A673 (cell line): ENCODE results near the gene DNAH14. TPM values are rescaled to one million over a fixed set of nuclear protein-coding genes. Genes with fewer than 3 reads are reported as not detected.
"Not testable (repeated sequence)": the region's sequence is repeated elsewhere in the genome, so short reads cannot be mapped to it uniquely, and the experiment has no call there.

Experiments
- BruUV-seq: library from RNA; stranded (reverse); fragments of 400-500 nt; replicated peaks from 2 replicates; lab custom pipeline; 2021; lab: Mats Ljungman, UMichigan
- CTCF ChIA-PET: fragments of 300-600 bp; sonication (Branson Sonifier 250); formaldehyde crosslinking; loops from one replicate; lab custom pipeline; 2022; ENCODE audit warnings: antibody characterized with exemption; lab: Charles Lee
- POLR2A ChIA-PET: fragments of 300-600 bp; sonication (Branson Sonifier 250); formaldehyde crosslinking; loops from one replicate; lab custom pipeline; 2022; ENCODE audit warnings: antibody characterized with exemption; ENCODE audit not compliant: low non-redundant PET; lab: Charles Lee
- DNase-seq: peaks from one replicate; pipeline ENCODE4 v3.0.0-alpha.2; 2015; ENCODE audit warnings: low spot score
- H3K27ac ChIP-seq: fragments of 200-600 bp; sonication (generic); 2 replicates; pipeline ENCODE4 v1.5.1; 2016; ENCODE audit warnings: mixed run types, low read depth, mild to moderate bottlenecking, mixed read lengths, antibody characterized with exemption, low read length; ENCODE audit not compliant: poor library complexity, severe bottlenecking
- H3K27me3 ChIP-seq: fragments of 200-600 bp; sonication (generic); replicated peaks from 2 replicates; pipeline ENCODE4 v1.6.1; 2017; ENCODE audit warnings: mixed run types, low read depth, mild to moderate bottlenecking, mixed read lengths, antibody characterized with exemption, low read length; ENCODE audit not compliant: insufficient read depth, poor library complexity
- H3K36me3 ChIP-seq: fragments of 200-600 bp; sonication (generic); 2 replicates; pipeline ENCODE4 v1.6.1; 2016; ENCODE audit warnings: mixed run types, mild to moderate bottlenecking, mixed read lengths, antibody characterized with exemption, low read length; ENCODE audit not compliant: insufficient read depth, poor library complexity, severe bottlenecking
- H3K4me1 ChIP-seq: fragments of 200-600 bp; sonication (generic); 2 replicates; pipeline ENCODE4 v1.6.1; 2017; ENCODE audit warnings: mixed run types, mild to moderate bottlenecking, mixed read lengths, antibody characterized with exemption, low read length; ENCODE audit not compliant: insufficient read depth, poor library complexity, severe bottlenecking
- H3K4me3 ChIP-seq: fragments of 200-600 bp; sonication (generic); 2 replicates; pipeline ENCODE4 v1.5.1; 2016; ENCODE audit warnings: low read depth, mixed run types, mild to moderate bottlenecking, mixed read lengths, low read length; ENCODE audit not compliant: poor library complexity, severe bottlenecking
- H3K9me3 ChIP-seq: fragments of 200-600 bp; sonication (generic); 2 replicates; pipeline ENCODE4 v1.6.1; 2016; ENCODE audit warnings: mixed run types, low read depth, mild to moderate bottlenecking, mixed read lengths, antibody characterized with exemption, low read length; ENCODE audit not compliant: poor library complexity, severe bottlenecking
- CTCF ChIP-seq: fragments of 300-800, 200-600 bp; sonication (generic); conservative IDR thresholded peaks from 2 replicates; pipeline ENCODE4 v1.5.1; 2017; ENCODE audit warnings: low read depth, mild to moderate bottlenecking, antibody characterized with exemption, low read length, moderate library complexity, mixed read lengths
- EZH2 ChIP-seq: fragments of 200-600 bp; sonication (generic); IDR thresholded peaks from 2 replicates; pipeline ENCODE4 v1.6.1; 2017; ENCODE audit warnings: borderline replicate concordance, low read depth, mild to moderate bottlenecking, mixed read lengths, antibody characterized with exemption, low read length; ENCODE audit not compliant: poor library complexity, severe bottlenecking
- intact Hi-C: fragments of 100-400 bp; cut with micrococcal nuclease; formaldehyde crosslinking; loops from one replicate; pipeline ENCODE4 v1.10.0; 2022; ENCODE audit not compliant: unreplicated experiment
- total RNA-seq: library from RNA; stranded (reverse); gene quantifications from 2 replicates; pipeline ENCODE4 v1.2.3, GENCODE V29; 2021

The DNAH14 gene
- total RNA-seq, 1 experiment from 2014 or later, result 9.9 TPM

- H3K27ac ChIP-seq, result no peak overlapping the region
- no TSS peak for BruUV-seq
- POLR2A ChIA-PET, result no interaction called here
- H3K9me3 ChIP-seq, result no peaks in the 10 kb centered on the region
- DNase-seq, result no peak
- H3K4me1 ChIP-seq, result no peaks in the 10 kb centered on the region
- TF ChIP-seq EZH2 (no peak), CTCF (no peak)
- H3K4me3 ChIP-seq, result no peak overlapping the region
- intact Hi-C loops, result no loop called here
- CTCF ChIA-PET, result no interaction called here
- no peaks in the 10 kb centered on the region for H3K27me3 ChIP-seq
- H3K36me3 ChIP-seq, result no peaks in the 10 kb centered on the region
Observed at GRCh38 chr1:224939844-224940425, 10.5 kb downstream of the DNAH14 start.

- H3K9me3 ChIP-seq, intact Hi-C loops, DNase-seq, H3K36me3 ChIP-seq, H3K4me1 ChIP-seq, H3K4me3 ChIP-seq, H3K27ac ChIP-seq, H3K27me3 ChIP-seq, BruUV-seq, POLR2A ChIA-PET, CTCF ChIA-PET: not testable (repeated sequence)
Observed at GRCh38 chr1:224940735-224941134, 11.3 kb downstream of the DNAH14 start.

DNA sequence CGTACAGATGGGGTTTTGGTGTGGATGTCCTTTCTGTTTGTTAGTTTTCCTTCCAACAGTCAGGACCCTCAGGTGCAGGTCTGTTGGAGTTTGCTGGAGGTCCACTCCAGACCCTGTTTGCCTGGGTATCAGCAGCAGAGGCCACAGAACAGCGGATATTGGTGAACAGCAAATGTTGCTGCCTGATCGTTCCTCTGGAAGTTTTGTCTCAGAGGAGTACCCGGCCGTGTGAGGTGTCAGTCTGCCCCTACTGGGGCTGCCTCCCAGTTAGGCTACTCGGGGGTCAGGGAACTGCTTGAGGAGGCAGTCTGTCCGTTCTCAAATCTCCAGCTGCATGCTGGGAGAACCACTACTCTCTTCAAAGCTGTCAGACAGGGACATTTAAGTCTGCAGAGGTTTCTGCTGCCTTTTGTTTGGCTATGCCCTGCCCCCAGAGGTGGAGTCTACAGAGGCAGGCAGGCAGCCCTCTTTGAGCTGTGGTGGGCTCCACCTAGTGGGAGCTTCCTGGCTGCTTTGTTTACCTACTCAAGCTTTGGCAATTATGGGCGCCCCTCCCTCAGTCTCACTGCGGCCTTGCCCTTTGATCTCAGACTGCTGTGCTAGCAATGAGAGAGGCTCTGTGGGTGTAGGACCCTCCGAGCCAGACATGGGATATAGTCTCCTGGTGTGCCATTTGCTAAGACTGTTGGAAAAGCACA, 16.3 kb downstream of the DNAH14 start:
- H3K4me3 ChIP-seq, H3K27me3 ChIP-seq, H3K27ac ChIP-seq, POLR2A ChIA-PET, CTCF ChIA-PET, H3K9me3 ChIP-seq, BruUV-seq, H3K36me3 ChIP-seq, DNase-seq, H3K4me1 ChIP-seq, intact Hi-C loops: not testable (repeated sequence)

GRCh38 chr1:224946349-224946691, 16.8 kb downstream of the DNAH14 start:
- H3K9me3 ChIP-seq, POLR2A ChIA-PET, intact Hi-C loops, H3K4me3 ChIP-seq, H3K27ac ChIP-seq, CTCF ChIA-PET, H3K36me3 ChIP-seq, BruUV-seq, DNase-seq, H3K27me3 ChIP-seq, H3K4me1 ChIP-seq: not testable (repeated sequence)
